ENCODE results near the gene RORB. TPM values are rescaled to one million over a fixed set of nuclear protein-coding genes. Genes with fewer than 3 reads are reported as not detected.

RORB gene
- total RNA-seq, 2 experiments from 2014 or later, result not detected

DNA sequence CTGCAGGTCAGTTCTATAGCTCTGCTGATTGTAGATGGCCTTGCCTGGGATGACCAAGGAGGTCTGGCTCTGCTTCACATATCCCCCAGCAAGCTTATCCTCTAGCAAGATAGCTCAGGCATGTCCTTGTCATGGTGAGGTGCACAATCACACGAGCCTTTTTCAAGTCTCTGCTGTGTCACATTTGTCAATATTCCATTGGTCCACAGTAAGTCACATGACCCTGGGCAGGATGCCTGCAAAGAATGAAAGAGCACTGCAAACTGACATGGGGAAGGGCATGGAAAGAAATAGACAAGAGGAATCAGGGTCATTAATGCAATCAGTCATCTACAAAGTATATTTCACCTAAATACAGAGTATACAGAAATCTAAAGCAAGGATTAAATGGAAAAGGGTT, 142.0 kb downstream of the RORB start:
- TF ChIP-seq, protein P1, sequence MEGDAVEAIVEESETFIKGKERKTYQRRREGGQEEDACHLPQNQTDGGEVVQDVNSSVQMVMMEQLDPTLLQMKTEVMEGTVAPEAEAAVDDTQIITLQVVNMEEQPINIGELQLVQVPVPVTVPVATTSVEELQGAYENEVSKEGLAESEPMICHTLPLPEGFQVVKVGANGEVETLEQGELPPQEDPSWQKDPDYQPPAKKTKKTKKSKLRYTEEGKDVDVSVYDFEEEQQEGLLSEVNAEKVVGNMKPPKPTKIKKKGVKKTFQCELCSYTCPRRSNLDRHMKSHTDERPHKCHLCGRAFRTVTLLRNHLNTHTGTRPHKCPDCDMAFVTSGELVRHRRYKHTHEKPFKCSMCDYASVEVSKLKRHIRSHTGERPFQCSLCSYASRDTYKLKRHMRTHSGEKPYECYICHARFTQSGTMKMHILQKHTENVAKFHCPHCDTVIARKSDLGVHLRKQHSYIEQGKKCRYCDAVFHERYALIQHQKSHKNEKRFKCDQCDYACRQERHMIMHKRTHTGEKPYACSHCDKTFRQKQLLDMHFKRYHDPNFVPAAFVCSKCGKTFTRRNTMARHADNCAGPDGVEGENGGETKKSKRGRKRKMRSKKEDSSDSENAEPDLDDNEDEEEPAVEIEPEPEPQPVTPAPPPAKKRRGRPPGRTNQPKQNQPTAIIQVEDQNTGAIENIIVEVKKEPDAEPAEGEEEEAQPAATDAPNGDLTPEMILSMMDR (conservative IDR thresholded peaks at IDR 0.05; ENCODE audit: low read length), result no peak
- TF ChIP-seq EZH2phosphoT487 (IDR thresholded peaks at IDR 0.05; ENCODE audit: borderline replicate concordance, low read depth, low read length), result no peak
- ChIA-PET CTCF (ENCODE audit: unreplicated experiment) (no interaction called here), POLR2A (interaction anchor here (0.7 kb wide), 1 partner anchor 529 kb away, joined by 5 read pairs; no protein-coding TSS in a partner anchor)
- intact Hi-C loops (cut with micrococcal nuclease; ENCODE audit: unreplicated experiment), result no loop called here
- no peak for DNase-seq (ENCODE audit: low spot score)
- H3K79me2 ChIP-seq (ENCODE audit: insufficient read depth, low read depth, low read length), result no peaks in the 10 kb centered on the region
- no peak overlapping the region for H3K4me2 ChIP-seq (ENCODE audit: low read length)
- H3K9me3 ChIP-seq (ENCODE audit: low read length), result no peaks in the 10 kb centered on the region
- no peaks in the 10 kb centered on the region for H3K9me2 ChIP-seq (ENCODE audit: insufficient read depth, low read length)
- H3K27ac ChIP-seq (ENCODE audit: low read depth, low read length, poor library complexity, severe bottlenecking), result no peak overlapping the region
- no TSS peak for BruUV-seq (replicated peaks)
- no peaks in the 10 kb centered on the region for H4K20me1 ChIP-seq (ENCODE audit: insufficient read depth, low read length)
- no peaks in the 10 kb centered on the region for H3K4me1 ChIP-seq (ENCODE audit: insufficient read depth, low read length, poor library complexity, severe bottlenecking)
- no peak overlapping the region for H3K4me3 ChIP-seq (ENCODE audit: low read depth, low read length, poor library complexity, severe bottlenecking)
- H2AFZ ChIP-seq (ENCODE audit: low read length), result no peak overlapping the region
- no peaks in the 10 kb centered on the region for H3K36me3 ChIP-seq (ENCODE audit: insufficient read depth, low read length)

DNA sequence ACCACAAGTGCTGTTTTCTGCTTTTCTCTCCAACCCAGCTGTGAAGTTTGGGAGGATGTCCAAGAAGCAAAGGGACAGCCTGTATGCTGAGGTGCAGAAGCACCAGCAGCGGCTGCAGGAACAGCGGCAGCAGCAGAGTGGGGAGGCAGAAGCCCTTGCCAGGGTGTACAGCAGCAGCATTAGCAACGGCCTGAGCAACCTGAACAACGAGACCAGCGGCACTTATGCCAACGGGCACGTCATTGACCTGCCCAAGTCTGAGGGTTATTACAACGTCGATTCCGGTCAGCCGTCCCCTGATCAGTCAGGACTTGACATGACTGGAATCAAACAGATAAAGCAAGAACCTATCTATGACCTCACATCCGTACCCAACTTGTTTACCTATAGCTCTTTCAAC, 145.2 kb downstream of the RORB start:
- Histone ChIP-seq H3K4me2 (ENCODE audit: low read length) (no peak overlapping the region), H3K9me2 (ENCODE audit: insufficient read depth, low read length) (no peaks in the 10 kb centered on the region), H4K20me1 (ENCODE audit: insufficient read depth, low read length) (no peaks in the 10 kb centered on the region), H3K79me2 (ENCODE audit: insufficient read depth, low read depth, low read length) (no peaks in the 10 kb centered on the region), H3K4me3 (ENCODE audit: low read depth, low read length, poor library complexity, severe bottlenecking) (no peak overlapping the region), H2AFZ (ENCODE audit: low read length) (no peak overlapping the region), H3K27ac (ENCODE audit: low read depth, low read length, poor library complexity, severe bottlenecking) (no peak overlapping the region), H3K9me3 (ENCODE audit: low read length) (no peaks in the 10 kb centered on the region), H3K4me1 (ENCODE audit: insufficient read depth, low read length, poor library complexity, severe bottlenecking) (no peaks in the 10 kb centered on the region), H3K36me3 (ENCODE audit: insufficient read depth, low read length) (no peaks in the 10 kb centered on the region)
- DNase-seq (ENCODE audit: low spot score), result no peak
- intact Hi-C loops (cut with micrococcal nuclease; ENCODE audit: unreplicated experiment), result no loop called here
- BruUV-seq (replicated peaks), result no TSS peak
- no peak for TF ChIP-seq EZH2phosphoT487 (IDR thresholded peaks at IDR 0.05; ENCODE audit: borderline replicate concordance, low read depth, low read length)
- TF ChIP-seq, protein P1 (conservative IDR thresholded peaks at IDR 0.05; ENCODE audit: low read length), result no peak
- ChIA-PET CTCF (ENCODE audit: unreplicated experiment) (no interaction called here), POLR2A (no interaction called here)

DNA sequence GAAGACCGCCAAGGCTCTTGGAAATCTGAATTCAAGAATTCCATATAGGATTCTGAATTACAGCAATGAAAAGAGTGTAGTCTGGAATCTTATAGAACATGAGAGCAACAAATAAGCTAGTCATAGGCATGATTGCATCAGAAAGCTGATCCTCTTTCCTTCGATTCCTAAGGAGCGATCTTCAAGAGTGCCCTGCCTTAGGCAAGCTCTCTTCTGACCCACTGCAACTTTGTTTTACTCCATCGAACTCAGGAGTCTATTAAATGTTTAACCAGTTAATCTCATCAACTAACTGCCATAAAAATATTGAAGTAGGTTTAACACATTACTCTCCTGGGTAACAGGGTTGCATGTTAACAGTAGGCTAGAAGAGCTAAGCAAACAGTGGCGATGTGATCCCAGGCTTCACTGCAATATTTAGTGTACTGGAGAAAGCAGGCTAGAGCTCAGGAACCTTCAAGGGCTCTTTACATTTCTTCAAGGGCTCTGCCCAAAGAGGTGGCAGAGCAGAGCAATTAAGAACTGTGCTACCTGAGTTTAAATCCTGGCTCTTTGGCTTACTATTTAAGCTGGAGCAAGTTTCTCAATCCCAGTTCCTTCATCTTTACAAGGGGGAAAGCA, 146.3 kb downstream of the RORB start:
- no peak for TF ChIP-seq EZH2phosphoT487 (IDR thresholded peaks at IDR 0.05; ENCODE audit: borderline replicate concordance, low read depth, low read length)
- TF ChIP-seq, protein P1 (conservative IDR thresholded peaks at IDR 0.05; ENCODE audit: low read length), result no peak
- no peaks in the 10 kb centered on the region for H3K79me2 ChIP-seq (ENCODE audit: insufficient read depth, low read depth, low read length)
- DNase-seq (ENCODE audit: low spot score), result no peak
- no peak overlapping the region for H3K4me3 ChIP-seq (ENCODE audit: low read depth, low read length, poor library complexity, severe bottlenecking)
- no peaks in the 10 kb centered on the region for H3K9me3 ChIP-seq (ENCODE audit: low read length)
- intact Hi-C loops (cut with micrococcal nuclease; ENCODE audit: unreplicated experiment), result no loop called here
- CTCF ChIA-PET (ENCODE audit: unreplicated experiment), result no interaction called here
- H3K36me3 ChIP-seq (ENCODE audit: insufficient read depth, low read length), result no peaks in the 10 kb centered on the region
- H3K4me2 ChIP-seq (ENCODE audit: low read length), result no peak overlapping the region
- H3K27ac ChIP-seq (ENCODE audit: low read depth, low read length, poor library complexity, severe bottlenecking), result no peak overlapping the region
- no peaks in the 10 kb centered on the region for H3K9me2 ChIP-seq (ENCODE audit: insufficient read depth, low read length)
- no TSS peak for BruUV-seq (replicated peaks)
- H3K4me1 ChIP-seq (ENCODE audit: insufficient read depth, low read length, poor library complexity, severe bottlenecking), result no peaks in the 10 kb centered on the region
- POLR2A ChIA-PET, result interaction anchor here (1.0 to 1.4 kb wide), 2 partner anchors 15 to 1065 kb away, joined by 3 to 5 read pairs; no protein-coding TSS in a partner anchor
- H4K20me1 ChIP-seq (ENCODE audit: insufficient read depth, low read length), result no peaks in the 10 kb centered on the region
- no peak overlapping the region for H2AFZ ChIP-seq (ENCODE audit: low read length)
